ENCODE measurements around the gene LARGE1. TPM values are rescaled to one million over a fixed set of nuclear protein-coding genes. Genes with fewer than 3 reads are reported as not detected.

Gene LARGE1
- total and polyA plus RNA-seq, 9 of the 15 experiments (the other 6 are each of a cell fraction or from before 2014, with no cell fraction given) = 0.01 to 0.66 (median 0.14) TPM; not detected in 2

DNA sequence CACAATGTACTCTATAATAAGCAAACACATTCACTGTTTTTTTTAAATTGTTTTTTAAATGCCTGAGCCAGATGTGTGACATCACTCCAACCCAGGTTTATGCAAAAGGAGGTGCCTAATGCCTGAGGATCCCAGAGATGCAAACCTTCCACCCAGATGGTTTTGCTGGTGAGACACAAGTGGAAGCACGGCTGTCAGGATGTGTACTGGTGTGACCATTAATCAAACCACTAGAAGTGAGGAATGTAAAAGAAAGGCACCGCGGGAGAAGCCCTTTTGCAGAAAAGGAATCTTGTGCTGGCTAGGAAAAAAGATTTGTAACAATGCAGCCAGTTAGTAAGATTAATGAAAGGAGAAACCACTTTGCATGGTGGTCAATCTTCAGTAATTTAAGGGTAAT is 407.4 kb downstream of the LARGE1 start:
- Histone ChIP-seq H3K79me2 (ENCODE audit: control insufficient read depth, insufficient read depth, low read length) (no peaks in the 10 kb centered on the region), H3K4me1 (replicated peaks in 1 of 2; ENCODE audit: control insufficient read depth in 2 of 2, insufficient read depth in 2 of 2, low read length in 2 of 2) (no peaks in the 10 kb centered on the region), H3K27ac (ENCODE audit: extremely low read depth, low read depth, low read length) (no peak overlapping the region), H3K9me1 (ENCODE audit: control insufficient read depth, insufficient read depth, low read length) (no peaks in the 10 kb centered on the region), H2AFZ (ENCODE audit: low read depth, low read length) (no peak overlapping the region), H3K4me2 (ENCODE audit: insufficient read depth, low read length) (no peak overlapping the region), H4K20me1 (replicated peaks; ENCODE audit: control insufficient read depth, insufficient read depth, low read length) (no peaks in the 10 kb centered on the region), H3K9me3 (replicated peaks; ENCODE audit: control insufficient read depth, insufficient read depth, low read depth, low read length) (no peaks in the 10 kb centered on the region), H3K27me3 (ENCODE audit: control insufficient read depth in 2 of 2, insufficient read depth in 2 of 2, low read length in 2 of 2) (no peaks in the 10 kb centered on the region), H3K36me3 (ENCODE audit: control insufficient read depth, insufficient read depth, low read length) (no peaks in the 10 kb centered on the region), H3K9ac (ENCODE audit: insufficient read depth in 1 of 2, low read depth in 2 of 2, low read length in 2 of 2) (no peak overlapping the region), H3K4me3 (no peak overlapping the region)
- ChIA-PET POLR2A (no interaction called here), CTCF (ENCODE audit: low intra/inter-chr PET ratio) (no interaction called here)
- intact Hi-C loops (cut with micrococcal nuclease) (loop anchor here (10.0 kb wide), 1 partner anchor 62 kb away; no protein-coding TSS in a partner anchor), in situ Hi-C loops (cut with MboI) (no loop called here)
- ATAC-seq = no peak
- FAIRE-seq = no peak
- BruUV-seq (replicated peaks) = no TSS peak
- TF ChIP-seq MCM5 (IDR thresholded peaks at IDR 0.05; ENCODE audit: low read depth) (no peak), TFAM (CRISPR knock-in tag; conservative IDR thresholded peaks at IDR 0.05) (no peak), TGIF2 (CRISPR knock-in tag; IDR thresholded peaks at IDR 0.05) (no peak), ZNF124 (CRISPR knock-in tag; IDR thresholded peaks at IDR 0.05) (no peak), MXD1 (CRISPR knock-in tag; IDR thresholded peaks at IDR 0.05; ENCODE audit: borderline replicate concordance, poor library complexity, severe bottlenecking) (no peak), TEAD2 (tag; IDR thresholded peaks at IDR 0.05) (no peak), ZNF263 (CRISPR knock-in tag; IDR thresholded peaks at IDR 0.05; ENCODE audit: borderline replicate concordance) (no peak), MIER1 (IDR thresholded peaks at IDR 0.05; ENCODE audit: low read depth) (no peak), TFAP4 (CRISPR knock-in tag; IDR thresholded peaks at IDR 0.05; ENCODE audit: borderline replicate concordance) (no peak), CBX5 (IDR thresholded peaks at IDR 0.05; ENCODE audit: borderline replicate concordance, low read depth) (no peak), HDAC2 (IDR thresholded peaks at IDR 0.05) (no peak), ZBTB26 (CRISPR knock-in tag; IDR thresholded peaks at IDR 0.05) (no peak)
- no peak for DNase-seq (ENCODE audit: extremely low read depth in 1 of 4, low spot score in 3 of 4)
- 0% methylated on average over 3 of the region's 3 CpGs for WGBS (ENCODE audit: insufficient coverage, low coverage, missing lambda C conversion rate)

All from K562 (cell line).